D721Med (cell line): Measurements from ENCODE around the gene HOXC11.

Source experiments
- DNase-seq: peaks from one replicate; pipeline ENCODE4 v3.0.0; 2011; ENCODE audit warnings: low spot score; ENCODE audit not compliant: insufficient read length
- FAIRE-seq: peaks from 2 replicates; lab custom pipeline; 2011; peaks lifted over from hg19 to GRCh38; lab: Jason Lieb, UNC
- TF ChIP-seq, protein P1 (sequence below): IDR thresholded peaks from 2 replicates; pipeline ENCODE4 v1.5.1; 2012; ENCODE audit warnings: mild to moderate bottlenecking, control low read depth; ENCODE audit not compliant: insufficient read depth; ENCODE audit errors: missing control alignments

Gene HOXC11

DNA sequence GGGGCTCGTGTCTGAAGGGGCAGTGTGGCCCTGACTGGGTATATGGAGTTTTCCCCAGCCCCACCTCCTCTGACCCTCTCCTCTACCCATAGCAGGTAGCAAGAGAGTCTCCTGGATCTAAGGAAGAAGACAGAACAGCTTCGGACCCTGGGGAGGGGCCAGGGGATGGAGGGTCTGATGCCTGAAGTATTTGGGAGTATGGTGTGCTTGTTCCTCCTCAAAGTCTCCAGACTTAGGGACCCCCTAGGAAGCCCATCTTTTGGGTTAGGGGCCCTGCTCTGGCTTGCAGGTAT, 35.3 kb downstream of the HOXC11 start:
- TF ChIP-seq, protein P1, sequence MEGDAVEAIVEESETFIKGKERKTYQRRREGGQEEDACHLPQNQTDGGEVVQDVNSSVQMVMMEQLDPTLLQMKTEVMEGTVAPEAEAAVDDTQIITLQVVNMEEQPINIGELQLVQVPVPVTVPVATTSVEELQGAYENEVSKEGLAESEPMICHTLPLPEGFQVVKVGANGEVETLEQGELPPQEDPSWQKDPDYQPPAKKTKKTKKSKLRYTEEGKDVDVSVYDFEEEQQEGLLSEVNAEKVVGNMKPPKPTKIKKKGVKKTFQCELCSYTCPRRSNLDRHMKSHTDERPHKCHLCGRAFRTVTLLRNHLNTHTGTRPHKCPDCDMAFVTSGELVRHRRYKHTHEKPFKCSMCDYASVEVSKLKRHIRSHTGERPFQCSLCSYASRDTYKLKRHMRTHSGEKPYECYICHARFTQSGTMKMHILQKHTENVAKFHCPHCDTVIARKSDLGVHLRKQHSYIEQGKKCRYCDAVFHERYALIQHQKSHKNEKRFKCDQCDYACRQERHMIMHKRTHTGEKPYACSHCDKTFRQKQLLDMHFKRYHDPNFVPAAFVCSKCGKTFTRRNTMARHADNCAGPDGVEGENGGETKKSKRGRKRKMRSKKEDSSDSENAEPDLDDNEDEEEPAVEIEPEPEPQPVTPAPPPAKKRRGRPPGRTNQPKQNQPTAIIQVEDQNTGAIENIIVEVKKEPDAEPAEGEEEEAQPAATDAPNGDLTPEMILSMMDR: no peak
- DNase-seq (no peak), FAIRE-seq (no peak)

DNA sequence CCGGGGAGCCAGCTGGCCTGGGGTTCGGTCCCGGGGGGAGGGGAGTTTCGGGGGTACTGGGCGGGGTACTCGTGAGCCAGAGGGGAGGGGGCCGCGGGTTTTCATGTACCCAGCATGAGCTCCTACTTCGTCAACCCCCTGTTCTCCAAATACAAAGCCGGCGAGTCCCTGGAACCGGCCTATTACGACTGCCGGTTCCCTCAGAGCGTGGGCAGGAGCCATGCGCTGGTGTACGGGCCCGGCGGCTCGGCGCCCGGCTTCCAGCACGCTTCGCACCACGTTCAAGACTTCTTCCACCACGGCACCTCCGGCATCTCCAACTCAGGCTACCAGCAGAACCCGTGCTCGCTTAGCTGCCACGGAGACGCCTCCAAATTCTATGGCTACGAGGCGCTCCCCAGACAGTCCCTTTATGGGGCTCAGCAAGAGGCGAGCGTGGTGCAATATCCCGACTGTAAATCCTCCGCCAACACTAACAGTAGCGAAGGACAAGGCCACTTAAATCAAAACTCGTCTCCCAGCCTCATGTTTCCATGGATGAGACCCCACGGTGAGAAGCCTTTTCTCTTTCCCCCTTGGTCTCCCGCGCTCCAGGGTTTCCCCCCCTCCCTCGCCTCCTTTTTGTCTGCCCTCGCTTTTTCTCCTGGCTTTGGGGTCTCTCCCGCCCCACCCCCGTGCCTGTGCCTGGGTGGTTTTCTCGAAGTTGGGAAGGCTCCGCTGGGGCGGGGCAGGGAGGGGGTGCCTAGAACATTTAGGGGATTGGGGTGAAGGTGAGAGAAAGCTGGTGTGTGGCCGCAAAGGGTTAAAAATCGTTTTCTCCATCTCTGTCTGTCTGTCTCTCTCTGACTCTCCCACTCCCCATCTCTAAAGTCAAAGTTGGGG, 36.5 kb downstream of the HOXC11 start:
- FAIRE-seq (no peak), DNase-seq (no peak)
- TF ChIP-seq, protein P1: no peak

DNA sequence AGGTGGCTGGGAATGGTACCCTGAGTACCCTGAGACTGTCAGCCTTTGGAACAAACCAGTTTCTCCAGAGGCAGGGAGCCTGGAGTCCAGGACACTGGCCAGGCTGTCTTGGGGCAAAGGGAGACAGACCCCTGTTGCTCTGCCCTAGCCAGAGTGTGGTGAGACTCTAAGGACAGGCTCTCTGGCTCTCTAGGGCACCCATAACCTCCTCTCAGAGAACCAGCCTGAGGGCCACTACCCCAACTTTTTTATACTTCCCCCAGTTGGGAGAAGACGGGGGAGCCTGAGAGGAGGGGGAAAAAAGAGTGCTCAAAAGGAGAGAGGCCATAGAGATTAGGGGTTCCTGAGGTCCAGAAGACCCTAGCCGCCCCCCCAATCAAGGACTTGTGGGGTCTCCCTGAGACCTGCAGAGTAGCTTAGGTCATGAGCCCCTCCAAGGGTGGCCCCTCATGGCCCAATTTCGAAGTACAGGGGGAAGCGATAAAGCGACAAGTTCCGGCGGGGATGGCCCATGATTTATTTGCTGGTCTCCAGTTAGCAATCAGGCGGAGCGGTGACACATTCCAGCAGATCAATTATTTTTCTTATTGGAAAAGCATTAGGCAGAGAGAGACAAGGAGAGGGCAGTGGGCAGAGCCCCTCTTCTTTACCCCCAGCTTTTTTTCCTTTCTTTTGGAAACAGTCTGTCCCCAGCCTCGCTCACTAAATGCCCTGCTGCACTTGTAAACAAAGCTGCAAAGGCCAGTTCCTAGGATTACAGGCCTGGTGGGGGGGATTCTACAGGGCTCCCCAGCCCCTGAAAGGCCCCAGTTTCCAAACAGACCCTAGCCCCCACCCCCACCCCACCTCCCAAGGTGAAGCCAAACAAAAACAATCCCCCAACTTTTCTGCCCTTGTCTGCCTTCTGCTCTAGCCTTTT, 37.4 kb downstream of the HOXC11 start:
- FAIRE-seq (no peak), DNase-seq (no peak)
- TF ChIP-seq, protein P1: no peak

DNA sequence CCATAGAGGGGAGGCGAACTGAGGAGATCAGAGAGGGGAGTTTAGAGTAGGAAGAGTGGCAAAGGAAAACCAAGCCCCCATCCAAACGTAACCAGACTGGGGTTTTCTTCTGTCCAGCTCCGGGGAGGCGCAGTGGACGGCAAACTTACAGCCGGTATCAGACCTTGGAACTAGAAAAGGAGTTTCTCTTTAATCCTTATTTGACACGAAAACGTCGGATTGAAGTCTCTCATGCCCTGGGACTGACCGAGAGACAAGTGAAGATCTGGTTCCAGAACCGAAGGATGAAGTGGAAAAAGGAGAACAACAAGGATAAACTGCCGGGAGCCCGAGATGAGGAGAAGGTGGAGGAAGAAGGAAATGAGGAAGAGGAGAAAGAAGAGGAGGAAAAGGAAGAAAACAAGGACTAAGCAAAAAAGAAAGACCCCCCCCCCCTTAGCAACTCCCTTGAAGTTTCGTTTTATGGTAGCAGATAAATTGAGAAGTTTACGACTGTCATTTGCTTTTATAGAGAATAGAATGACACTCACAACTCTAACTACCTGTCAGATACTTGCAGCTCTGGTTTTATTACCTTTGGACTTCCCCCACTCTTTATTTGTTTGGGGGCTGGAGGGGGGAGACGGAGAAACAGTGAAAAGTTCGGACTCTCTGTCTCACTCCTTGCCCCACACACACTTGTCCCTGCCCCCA, 38.2 kb downstream of the HOXC11 start:
- TF ChIP-seq, protein P1: no peak
- DNase-seq (no peak), FAIRE-seq (no peak)

DNA sequence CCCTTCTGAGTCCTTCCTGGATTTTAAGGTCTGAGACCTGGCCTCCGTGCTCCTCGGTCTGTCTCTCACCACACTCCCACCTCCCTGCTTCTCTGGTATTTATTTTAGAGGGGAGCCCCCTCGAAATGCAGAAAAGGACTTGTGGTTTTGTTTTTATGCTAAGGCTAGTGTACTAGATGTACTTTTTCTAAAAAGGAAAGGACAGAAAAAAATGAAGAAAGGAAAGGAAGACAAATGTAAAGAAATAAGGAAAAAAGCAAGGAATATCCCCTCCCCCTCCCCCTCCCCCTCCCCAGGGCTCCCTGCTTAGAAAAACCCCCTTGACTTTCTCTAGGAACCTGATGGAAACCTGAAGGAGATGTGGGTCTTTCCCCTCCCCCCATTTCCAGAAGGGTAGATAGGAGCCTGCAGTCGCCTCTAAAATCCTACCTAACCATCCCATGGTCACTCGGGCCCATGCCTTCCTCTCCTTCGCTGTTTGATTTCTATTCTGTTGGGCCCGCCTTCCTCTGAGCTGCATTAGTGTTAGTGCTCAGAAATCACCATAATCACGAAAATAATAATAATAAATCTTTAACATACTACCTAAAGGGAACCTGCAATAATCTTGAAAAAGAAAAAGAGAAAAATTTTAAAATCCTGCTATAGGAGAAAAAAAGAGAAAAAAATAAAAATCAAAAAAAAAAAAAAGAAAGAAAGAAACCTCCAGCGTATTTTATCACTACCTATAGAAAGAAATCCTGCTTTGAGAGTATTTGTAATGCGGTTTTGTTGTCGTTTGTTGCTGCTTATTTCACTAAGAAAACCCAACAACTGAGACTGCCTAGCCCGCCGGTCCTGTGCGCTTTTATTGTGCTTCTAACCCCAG, 39.0 kb downstream of the HOXC11 start:
- FAIRE-seq (no peak), DNase-seq (no peak)
- TF ChIP-seq, protein P1: no peak
